ENCODE data around the gene NEK6.

DNA sequence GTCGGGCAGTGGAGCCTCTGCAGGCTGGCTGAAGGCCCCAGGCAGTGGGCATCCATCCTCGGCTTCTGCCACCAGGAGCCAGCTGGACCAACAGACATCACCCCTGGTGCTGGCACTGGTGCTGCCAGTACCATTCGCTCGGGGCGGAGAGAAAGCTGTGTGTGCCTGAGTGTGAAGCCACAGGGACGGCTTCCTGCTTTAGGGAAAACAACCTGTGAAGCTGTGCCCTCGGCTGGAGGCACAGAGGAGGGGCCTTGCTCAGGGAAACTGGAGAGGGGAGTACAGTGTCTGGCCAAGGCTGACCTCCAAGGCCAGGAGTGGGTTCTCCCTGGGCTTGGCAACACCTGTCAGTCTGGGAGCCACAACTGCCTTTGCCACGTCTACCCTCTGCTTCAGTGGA is 38.3 kb downstream of the NEK6 start:
- no peak for TF ChIP-seq CTCF (conservative IDR thresholded peaks at IDR 0.05)
- no peak for TF ChIP-seq ZFX (IDR thresholded peaks at IDR 0.05)

All from C4-2B (cell line).